ENCODE data around the gene STXBP5.

STXBP5 gene

DNA sequence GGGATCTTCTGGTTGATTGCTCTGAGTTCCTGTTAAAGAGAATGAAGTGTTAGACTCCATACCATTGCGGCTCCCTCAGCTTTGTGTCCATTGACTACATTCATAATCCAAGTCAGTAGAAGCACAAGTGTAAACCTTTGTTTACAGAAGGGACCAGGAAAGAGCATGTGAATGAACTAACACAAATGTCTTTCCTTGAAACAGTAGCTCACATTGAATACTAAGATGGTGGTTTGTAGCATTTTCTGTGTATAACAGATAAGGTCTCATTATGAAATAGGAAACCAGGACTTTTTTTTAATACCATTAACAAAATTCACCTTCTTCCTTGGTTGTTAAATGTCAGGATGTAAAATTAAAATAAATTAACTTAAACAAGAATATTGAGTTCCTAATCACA, 8.4 kb downstream of the STXBP5 start:
- no peak for DNase-seq

DNA sequence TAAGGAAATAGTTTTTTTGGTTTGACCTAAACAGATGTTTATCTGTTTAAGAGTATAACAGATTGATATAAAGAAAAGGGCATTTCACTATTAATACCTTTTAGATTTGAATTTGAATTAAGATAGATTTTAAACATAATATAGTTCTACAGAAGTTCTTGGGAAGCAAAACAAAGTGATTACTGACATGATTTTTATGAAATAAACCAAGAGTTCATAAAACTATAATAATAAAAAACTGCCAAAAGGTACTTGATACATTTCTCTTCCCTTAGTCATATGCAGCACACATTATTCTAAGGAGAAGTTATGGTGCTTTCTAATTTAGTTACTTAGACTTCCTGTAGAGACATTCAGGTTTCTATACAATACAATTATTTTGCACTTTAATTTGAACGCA, 9.6 kb downstream of the STXBP5 start:
- no peak for DNase-seq

DNA sequence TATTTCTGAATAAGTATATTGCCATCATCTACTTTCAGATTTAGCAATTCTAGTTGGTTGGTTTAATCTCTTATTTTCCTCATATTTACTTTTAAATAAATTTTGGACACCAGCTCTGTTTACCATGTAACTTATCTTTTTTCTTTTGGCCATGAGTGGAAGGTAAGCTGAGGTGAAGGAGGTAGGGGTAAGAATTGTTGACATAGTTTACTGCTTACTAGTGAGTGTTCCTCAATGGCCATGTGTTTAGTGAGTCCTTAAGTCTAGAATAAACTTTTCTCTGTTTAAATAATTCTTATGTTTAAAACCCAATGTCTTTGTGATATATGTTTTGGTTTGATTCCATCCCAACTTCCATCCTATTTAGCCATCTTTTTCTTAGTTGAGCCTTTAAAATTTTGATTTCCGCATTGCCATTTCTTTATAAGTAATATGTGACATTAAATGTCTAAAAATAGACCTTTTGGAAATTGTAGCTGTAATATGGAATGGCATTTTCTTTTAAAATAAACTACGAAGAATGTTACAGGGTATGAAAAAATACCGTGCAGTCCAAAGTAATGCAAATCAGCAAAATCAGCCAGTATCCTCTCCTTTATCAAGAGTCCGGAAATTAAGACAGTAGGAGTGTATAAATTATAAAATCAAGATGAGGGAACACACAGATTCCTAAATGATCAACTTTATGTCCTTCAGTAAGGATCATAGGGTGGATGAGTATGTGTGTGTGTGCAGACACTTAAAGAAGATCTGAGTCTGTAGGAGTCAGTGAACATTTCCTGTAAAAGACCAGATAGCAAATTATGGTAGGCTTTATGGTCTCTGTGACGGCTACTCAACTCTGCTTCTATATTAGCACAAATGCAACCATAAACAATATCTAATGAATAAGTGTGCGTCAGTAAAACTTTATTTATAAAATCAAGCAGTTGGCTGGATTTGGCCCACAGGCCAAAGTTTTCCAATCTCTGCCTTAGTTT, 10.3 kb downstream of the STXBP5 start:
- DNase-seq, result no peak

DNA sequence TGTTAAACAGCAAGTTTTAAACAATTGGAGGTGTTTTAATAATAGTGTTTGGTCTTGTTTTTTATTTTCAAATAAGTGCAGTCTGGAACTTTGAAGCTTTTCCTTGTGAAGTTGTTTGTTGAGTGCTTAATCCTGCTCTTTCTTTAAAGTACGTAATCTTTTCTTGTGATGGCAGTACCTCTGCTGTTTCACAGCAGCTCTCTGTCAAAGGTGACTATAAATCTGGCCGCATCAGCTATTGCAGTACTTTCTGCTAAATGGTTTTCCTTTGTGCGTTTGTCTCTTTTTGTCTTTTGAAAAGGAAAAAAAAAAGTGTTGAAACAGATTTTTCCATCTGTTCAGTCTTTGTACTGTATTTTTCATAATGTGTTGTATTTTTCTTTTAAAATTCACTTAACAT, 12.7 kb downstream of the STXBP5 start:
- no peak for DNase-seq

DNA sequence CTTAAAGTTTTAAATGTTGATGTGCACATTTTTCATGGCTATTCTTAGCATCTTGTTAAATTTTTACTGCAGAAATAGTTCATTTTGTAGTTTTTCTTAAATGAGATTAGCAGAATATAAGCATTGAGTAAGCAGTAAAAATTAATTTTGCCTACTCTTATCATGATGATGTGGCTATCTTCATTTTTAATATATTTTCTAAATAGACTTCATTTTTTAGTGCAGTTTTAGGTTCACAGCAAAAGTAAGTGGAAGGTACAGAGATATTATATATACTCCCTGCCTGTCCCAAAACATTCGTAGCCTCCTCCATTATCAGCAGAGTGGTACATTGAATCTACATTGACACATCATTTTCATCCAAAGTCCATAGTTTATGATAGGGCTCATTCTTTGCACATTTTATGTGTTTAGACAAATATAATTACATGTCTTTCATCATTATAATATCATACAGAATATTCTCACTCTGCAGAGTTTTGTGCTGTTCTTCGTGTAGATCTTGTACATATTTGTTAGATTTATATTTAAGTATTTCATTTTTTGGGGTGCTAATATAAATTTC, 13.7 kb downstream of the STXBP5 start:
- no peak for DNase-seq

DNA sequence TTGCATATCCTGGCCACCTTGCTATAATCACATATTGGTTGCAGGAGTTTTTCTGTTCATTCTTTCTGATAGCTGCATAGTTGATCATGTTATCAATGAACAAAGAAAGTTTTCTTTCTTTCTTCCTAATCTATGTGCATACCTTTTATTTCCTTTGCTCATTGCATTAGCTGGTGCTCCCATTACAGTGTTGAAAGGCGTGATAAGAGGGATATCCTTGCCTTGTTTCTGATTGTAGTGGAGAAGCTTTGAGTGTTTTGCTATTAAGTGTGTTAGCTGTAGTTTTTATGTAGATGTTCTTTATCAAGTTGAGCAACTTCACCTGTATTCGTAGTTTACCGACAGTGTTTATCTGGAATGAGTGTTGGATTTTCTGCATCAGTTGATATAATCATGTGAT, 14.6 kb downstream of the STXBP5 start:
- no peak for DNase-seq

DNA sequence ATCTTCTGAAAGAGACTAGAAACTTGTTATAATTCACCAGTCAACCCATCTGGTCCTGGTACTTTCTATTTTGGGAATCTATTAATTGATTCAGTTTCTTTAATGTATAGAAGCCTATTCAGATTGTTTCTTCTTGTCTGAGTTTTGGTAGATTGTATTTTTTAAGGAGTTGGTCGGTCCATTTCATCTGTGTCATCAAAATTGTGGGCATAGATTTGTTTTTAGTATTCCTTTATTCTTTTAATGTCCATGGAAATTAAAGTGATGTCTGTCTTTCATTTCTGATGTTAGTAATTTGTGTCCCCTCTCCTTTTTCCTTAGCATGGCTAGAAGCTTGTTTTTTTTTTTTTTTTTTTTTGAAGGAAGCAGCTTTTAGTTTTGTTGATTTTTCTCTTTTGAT, 15.2 kb downstream of the STXBP5 start:
- no peak for DNase-seq

DNA sequence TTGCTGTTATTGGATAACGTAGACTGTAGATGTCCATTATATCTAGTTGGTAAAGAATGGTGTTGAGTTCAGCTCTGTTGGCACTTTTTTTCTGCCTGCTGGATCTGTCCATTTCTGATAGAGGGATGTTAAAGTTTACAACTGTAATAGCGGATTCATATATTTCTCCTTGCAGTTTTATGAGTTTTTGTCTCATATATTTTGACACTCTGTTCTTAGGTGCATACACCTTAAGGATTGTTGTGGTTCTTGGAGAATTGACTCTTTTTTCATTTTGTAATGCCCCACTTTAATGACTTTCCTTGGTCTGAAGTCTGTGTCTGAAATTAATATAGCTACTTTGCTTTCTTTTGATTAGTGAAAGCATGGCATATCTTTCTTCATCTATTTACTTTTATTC, 16.1 kb downstream of the STXBP5 start:
- no peak for DNase-seq

DNA sequence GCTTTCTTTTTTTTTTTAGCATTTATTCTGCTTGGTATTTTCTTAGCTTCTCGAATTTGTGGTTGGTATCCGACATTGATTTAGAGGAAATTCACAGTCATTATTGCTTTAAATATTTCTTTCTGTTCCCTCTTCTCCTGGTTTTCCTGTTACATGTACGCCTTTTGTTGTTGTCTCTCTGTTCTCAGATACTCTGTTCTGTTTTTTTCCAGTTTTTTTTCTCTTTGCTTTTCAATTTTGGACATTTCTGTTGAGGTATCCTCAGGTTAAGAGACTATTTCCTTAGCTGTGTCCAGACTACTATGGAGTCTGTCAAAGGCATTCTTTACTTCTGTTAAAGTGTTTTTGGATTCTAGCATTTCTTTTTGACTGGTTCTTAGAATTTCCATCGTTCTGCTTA, 17.5 kb downstream of the STXBP5 start:
- no peak for DNase-seq

DNA sequence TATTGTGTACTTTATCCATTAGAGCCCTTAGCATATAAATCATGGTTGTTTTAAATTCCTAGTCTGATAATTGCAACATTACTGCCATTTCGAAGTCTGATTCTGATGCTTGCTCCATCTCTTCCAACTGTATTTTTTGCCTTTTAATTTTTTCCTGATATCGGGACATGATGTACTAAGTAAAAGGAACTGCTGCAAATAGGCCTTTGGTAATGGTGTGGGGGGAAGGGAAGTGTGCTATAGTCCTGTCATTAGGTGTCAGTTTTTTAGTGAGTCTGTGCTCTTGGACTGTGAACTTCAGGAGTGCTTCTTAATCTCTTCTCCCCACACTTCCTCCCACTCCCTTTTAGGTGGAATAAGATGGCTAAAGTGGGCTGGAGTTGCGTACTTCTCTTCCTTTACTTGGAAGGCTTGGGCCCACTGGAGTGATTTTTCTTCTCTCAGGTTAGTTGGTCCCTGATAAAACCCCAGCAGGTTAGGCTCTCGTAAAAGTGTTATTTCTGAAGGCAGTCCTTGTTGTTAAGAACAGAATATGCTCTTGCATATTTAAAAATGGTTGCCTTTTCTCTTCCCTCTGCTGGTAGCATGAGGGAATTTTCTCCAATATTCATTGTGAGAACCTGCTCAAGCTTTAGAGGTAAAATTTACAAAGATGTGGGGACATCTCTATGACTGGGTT, 18.1 kb downstream of the STXBP5 start:
- DNase-seq, result peak in 1 of 2 experiments; percentile 5

DNA sequence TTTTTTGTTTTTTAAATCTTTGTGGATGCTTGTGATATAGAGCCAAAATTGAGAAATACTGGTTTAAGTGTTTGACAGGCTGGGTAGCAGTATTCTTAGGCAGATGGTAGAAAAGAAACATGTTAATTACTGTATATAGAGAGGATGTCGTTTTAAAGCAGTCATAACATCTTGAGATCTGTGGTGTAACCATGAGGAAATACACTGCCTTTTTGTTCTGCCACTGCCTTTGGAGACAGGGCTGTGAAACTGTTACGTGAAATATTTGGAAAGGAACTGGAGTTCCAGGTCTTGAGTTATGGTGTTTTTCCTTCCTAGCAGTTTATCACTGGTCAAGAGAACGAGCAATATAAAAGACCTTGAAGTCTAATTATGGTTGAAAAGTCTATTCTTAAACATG, 19.5 kb downstream of the STXBP5 start:
- no peak for DNase-seq

DNA sequence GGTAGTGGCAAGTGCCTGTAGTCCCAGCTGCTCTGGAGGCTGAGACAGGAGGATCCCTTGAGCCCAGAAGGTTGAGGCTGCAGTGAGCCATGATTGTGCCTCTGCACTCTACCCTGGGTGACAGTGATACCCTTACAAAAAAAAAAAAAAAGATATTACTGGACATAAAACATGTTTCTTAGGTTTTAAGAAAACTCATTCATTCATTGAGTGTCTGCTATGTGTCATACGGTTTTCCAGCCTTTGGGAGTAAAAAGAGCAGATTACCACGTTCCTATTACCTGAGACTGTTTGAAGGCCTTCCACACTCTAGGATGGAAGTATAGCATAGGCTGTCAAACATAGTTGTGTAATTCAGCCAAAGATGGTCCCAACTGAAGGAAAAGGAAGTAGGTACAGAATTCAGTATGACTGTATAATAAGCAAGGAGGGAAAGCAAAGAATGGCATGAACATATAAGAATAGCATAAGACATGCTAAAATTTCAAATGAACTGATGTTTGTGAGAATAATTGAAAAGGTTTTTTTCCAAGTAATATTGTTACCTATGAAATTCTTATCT, 22.0 kb downstream of the STXBP5 start:
- DNase-seq, result no peak

DNA sequence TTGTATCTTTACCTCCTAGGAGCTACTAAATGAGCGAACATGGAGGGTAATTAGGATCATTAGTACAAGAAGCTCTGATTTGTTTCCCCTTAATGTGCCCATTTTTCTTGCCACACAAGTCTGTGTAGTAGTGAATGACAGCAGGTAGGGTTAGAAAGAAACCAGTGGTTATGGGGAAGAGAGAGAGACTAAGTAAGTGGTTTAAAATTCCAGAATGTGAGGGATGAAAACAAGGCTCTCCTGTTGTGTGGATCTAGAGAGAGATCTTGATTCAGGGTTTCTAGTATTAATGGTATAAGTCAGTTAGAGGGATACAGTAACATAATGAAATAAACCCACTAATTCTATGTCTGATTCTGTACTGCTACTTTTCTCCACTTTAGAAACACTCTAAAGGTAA, 22.7 kb downstream of the STXBP5 start:
- no peak for DNase-seq

DNA sequence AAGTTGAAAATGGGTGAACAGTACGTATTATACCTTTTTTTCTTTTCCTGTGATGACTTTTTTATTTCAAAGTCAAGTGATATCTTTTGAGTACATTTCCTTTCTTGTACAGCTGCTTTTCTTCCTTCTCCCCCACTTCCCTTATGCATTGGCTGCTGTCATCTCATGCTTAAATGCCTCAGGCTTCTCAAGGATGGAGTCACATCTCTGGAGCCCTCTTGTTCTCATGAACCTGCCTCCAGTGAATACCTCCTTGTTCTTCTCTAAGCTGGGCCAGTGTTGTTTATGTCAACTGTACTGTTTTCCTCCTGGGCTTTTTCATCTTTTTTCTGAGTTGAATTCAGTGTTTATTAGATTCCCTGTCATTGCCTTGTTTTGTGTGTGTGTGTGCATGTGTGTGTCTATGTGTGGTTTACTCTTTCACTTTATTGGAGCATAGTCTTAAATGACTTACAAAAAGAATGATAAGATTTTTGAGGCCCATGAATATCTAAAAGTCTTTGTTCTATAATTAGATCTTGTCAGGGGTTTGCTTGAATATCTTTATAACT, 23.6 kb downstream of the STXBP5 start:
- DNase-seq, result no peak

DNA sequence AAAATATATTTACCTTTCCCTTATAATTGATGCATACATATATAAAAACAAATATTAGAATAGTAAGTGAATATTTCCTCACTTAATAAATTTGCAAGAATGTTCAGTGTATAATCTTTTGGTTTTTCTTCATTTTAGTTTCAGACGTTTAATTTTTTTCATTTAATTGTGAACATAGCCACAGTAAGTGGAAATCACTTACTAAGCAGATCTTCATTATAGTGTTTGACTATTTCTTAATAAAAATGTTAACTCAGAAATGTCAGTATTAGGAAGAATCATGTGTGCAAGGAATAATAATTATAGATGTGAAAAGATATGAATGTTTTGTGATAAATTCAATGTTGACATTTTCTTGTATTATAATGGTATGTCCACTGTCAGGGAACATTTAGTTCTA, 27.4 kb downstream of the STXBP5 start:
- no peak for DNase-seq

DNA sequence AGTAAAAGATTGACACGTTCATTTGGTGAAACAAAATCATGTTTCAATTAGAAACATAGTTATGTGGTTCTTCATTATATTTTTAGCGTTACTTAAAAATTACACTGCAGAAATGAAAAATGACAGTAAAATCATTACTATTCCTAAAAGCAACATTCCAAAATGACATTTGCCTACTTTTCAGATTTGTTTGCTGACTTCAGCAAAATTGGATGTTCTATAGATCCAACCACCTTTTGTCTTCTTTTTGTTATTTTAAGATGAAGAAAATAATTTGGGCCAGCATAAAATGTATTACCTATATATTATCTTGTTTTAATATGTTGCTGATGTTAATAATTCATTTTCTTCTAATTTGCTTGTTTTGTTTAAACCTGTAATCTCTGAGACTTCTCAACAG, 30.5 kb downstream of the STXBP5 start:
- no peak for DNase-seq

DNA sequence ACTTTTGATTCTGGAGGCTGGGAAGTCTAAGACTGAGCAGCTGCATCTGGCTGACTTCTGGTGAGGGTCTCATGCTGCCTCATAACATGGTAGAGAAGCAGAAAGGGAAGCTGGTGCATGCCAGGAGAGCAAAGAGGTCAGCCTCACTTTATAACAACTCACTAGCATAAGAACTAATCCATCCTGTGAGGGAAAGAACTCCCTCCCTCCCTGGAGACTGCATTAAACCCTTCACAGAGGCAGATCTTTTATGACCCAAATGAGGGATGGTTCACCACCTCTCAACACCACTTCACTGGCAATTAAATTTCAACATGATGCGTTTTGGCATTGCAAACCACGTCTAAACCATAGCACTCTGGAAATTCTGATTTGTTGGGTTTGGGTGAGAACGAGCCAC, 33.9 kb downstream of the STXBP5 start:
- DNase-seq, result no peak

DNA sequence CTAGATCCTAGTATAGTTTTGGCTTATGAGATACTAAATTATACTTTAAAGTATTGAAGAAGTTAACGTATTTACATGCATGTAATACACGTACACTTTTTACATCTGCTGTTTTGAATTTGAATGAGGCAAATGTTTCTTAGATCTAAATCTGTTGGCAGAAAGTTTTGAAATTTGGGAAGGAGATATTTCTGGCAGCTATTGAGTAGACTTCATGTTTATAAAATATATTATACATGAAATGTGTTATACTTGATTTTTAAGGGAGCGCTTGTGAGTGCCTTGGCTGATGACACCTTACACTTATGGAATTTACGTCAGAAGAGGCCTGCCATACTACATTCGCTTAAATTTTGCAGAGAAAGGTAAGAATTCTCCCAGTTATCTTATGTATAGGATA, 34.7 kb downstream of the STXBP5 start:
- no peak for DNase-seq

DNA sequence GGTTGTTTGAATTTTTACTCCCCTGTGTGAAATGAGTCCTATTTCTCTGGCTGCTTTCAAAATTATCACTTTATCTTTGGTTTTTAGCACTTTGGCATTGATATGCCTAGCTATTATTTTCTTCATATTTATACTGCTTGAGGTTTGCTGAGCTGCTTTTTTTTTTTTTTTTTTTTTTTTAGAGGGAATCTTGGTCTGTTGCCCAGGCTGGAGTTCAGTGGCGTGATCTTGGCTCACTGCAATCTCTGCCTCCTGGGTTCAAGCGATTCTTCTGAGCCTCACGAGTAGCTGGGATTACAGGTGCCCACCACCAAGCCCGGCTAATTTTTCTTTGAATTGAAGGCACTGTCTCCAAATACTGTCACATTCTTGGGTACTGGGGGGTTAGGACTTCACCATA, 40.6 kb downstream of the STXBP5 start:
- DNase-seq, result no peak

DNA sequence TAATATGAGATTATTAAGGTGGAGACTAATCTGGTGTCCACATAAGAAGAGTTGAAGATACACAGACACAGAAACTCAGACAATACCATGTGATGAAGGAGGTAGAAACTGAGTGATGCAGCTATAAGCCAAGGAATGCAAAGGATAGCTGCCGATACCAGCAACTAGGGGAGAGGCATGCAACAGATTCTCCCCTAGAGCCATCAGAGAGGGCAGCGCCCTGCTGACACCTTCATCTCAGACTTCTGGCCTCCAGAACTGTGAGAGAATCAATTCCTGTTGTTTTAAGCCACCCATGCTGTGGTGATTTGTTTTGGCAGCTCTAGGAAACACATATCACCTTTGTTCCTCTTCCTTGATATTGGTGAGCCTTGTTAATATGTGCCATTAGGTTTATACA, 41.5 kb downstream of the STXBP5 start:
- DNase-seq, result no peak

DNA sequence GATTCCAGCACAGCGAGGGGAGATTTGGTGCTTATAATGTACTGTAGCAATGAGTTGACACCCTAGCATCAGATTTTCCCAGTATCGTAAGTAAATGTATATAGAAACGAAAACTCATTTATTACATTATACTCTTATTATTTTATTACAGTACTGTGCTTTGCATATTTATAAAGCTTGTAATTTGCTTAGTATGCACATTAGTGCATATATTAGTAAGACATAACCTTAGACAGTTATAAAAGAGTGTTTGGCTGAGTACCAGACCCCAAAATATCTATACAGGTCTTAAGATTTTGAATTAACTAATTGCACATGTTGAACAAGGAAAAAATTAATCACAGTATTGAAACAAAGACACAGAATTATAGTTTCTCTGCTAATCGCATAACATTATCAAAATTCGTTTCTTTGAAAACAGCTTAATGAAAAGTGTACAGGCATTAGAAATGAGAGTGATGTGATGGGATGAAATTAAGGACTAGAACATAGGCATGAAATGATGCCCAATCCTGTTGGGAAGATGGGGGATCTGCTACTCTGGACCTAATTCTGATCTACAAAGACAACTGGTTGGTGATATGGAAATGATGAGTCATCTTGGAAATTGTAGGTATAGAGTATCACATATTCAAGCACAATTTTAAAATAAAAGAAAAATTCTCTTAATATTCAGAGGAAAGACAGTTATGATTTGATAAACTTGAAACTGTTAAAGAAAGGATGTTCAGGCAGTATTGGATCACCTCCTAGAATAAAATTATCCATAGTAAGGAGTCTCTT, 42.8 kb downstream of the STXBP5 start:
- DNase-seq, result no peak

DNA sequence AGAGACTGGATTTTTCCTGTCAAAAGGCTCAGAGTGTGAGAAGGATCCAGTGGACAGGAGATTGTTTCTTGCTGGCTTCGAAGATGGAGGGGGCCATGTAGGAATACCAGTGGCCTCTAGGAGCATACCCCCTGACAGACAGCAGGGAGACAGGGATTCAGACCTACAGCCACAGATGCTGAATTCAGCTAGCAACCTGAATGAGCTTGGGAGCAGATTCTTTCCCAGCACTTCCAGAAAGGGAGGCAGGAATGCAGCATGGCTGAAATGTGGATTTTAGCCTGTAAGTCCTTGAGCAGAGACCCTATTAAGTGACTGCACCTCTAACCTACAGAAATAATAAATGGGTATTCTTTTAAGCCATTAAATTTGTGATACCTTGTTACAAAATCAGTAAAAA, 44.6 kb downstream of the STXBP5 start:
- no peak for DNase-seq

DNA sequence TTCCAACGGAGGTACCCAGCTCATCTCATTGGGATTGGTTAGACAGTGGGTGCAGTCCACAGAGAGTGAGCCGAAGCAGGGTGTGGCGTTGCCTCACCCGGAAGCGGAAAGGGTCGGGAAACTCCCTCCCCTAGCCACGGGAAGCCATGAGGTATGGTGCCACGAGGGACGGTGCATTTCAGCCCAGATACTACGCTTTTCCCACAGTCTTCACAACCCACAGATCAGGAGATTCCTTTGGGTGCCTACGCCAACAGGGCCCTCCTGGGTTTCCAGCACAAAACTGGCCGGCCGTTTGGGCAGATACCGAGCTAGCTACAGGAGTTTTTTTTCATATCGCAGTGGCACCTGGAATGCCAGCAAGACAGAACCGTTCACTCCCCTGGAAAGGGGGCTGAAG, 46.9 kb downstream of the STXBP5 start:
- no peak for DNase-seq
